Liver (tissue), 9 donors: ENCODE results near the gene CDHR2. TPM values are rescaled to one million over a fixed set of nuclear protein-coding genes. Genes with fewer than 3 reads are reported as not detected.

Experiments used
- DNase-seq: peaks from one replicate; pipeline ENCODE4 v3.0.0-alpha.2; 2017; ENCODE audit warnings: low spot score
- H3K27ac ChIP-seq, 2 donors: one replicate each; pipeline ENCODE4 v1.7.0; 2013; ENCODE audit warnings: inconsistent platforms in 2 of 2, low read length in 2 of 2, control low read depth in 1 of 2, low read depth in 1 of 2, mild to moderate bottlenecking in 1 of 2
- H3K27me3 ChIP-seq, 4 donors: one replicate each; pipeline versions ENCODE4 v1.6.1 to v1.7.0; 2013; ENCODE audit warnings: low read length in 3 of 4, inconsistent platforms in 1 of 4, mild to moderate bottlenecking in 1 of 4, moderate library complexity in 1 of 4; ENCODE audit not compliant: control insufficient read depth in 4 of 4, insufficient read depth in 4 of 4
- H3K36me3 ChIP-seq, 4 donors: one replicate each; pipeline versions ENCODE4 v1.6.1 to v1.7.0; 2013; ENCODE audit warnings: low read length in 3 of 4, mild to moderate bottlenecking in 3 of 4, low read depth in 1 of 4, moderate library complexity in 1 of 4; ENCODE audit not compliant: control insufficient read depth in 4 of 4, insufficient read depth in 3 of 4
- H3K4me1 ChIP-seq, 4 donors: one replicate each; pipeline versions ENCODE4 v1.6.1 to v1.7.0; 2013; ENCODE audit warnings: low read length in 3 of 4, mild to moderate bottlenecking in 3 of 4, moderate library complexity in 1 of 4; ENCODE audit not compliant: control insufficient read depth in 4 of 4, insufficient read depth in 4 of 4
- H3K4me3 ChIP-seq, 3 donors: one replicate each; pipeline versions ENCODE4 v1.6.1 to v1.7.0; 2013; ENCODE audit warnings: low read length in 3 of 3, control low read depth in 1 of 3, low read depth in 1 of 3, mild to moderate bottlenecking in 1 of 3
- H3K9ac ChIP-seq, 2 donors: one replicate each; pipeline ENCODE4 v1.7.0; 2013; ENCODE audit warnings: low read length in 2 of 2, mild to moderate bottlenecking in 2 of 2, moderate library complexity in 2 of 2, control low read depth in 1 of 2, low read depth in 1 of 2
- H3K9me3 ChIP-seq, 4 donors: one replicate each; pipeline versions ENCODE4 v1.6.1 to v1.7.0; 2013; ENCODE audit warnings: low read length in 3 of 4; ENCODE audit not compliant: control insufficient read depth in 4 of 4
- ATF3 ChIP-seq: IDR thresholded peaks from 2 replicates; pipeline ENCODE4 v1.6.1; 2016; ENCODE audit warnings: antibody characterized with exemption
- CTCF ChIP-seq: fragments of 150-350 bp; IDR thresholded peaks from 2 replicates; pipeline ENCODE4 v1.5.1; 2017; ENCODE audit warnings: improper control_type of control experiment, low read depth, low read length; ENCODE audit not compliant: missing input control
- EGR1 ChIP-seq, 2 donors: IDR thresholded peaks; 2 replicates each; pipeline ENCODE4 v1.6.1; 2016 to 2018; ENCODE audit warnings: antibody characterized with exemption in 2 of 2, low read depth in 2 of 2
- FOXA1 ChIP-seq: IDR thresholded peaks from 2 replicates; pipeline ENCODE4 v1.6.1; 2016; ENCODE audit warnings: antibody characterized with exemption
- FOXA2 ChIP-seq: IDR thresholded peaks from 2 replicates; pipeline ENCODE4 v1.6.1; 2016; ENCODE audit warnings: antibody characterized with exemption
- GABPA ChIP-seq, 2 donors: IDR thresholded peaks in 1 of 2; conservative IDR thresholded peaks in 1 of 2; 2 replicates each; pipeline ENCODE4 v1.6.1; 2016; ENCODE audit warnings: antibody characterized with exemption in 2 of 2, mild to moderate bottlenecking in 1 of 2, moderate library complexity in 1 of 2
- HNF4A ChIP-seq, 2 donors: conservative IDR thresholded peaks; 2 replicates each; pipeline ENCODE4 v1.6.1; 2016; ENCODE audit warnings: antibody characterized with exemption in 2 of 2, mild to moderate bottlenecking in 2 of 2
- HNF4G ChIP-seq: IDR thresholded peaks from 2 replicates; pipeline ENCODE4 v1.6.1; 2016; ENCODE audit warnings: antibody characterized with exemption
- JUND ChIP-seq, 2 donors: IDR thresholded peaks; 2 replicates each; pipeline ENCODE4 v1.6.1; 2016; ENCODE audit warnings: antibody characterized with exemption in 2 of 2
- MAX ChIP-seq: IDR thresholded peaks from 2 replicates; pipeline ENCODE4 v1.6.1; 2016; ENCODE audit warnings: antibody characterized with exemption
- NR2F2 ChIP-seq: IDR thresholded peaks from 2 replicates; pipeline ENCODE4 v1.6.1; 2016; ENCODE audit warnings: antibody characterized with exemption
- RAD21 ChIP-seq, 2 donors: IDR thresholded peaks; 2 replicates each; pipeline ENCODE4 v1.6.1; 2016; ENCODE audit warnings: antibody characterized with exemption in 2 of 2, mild to moderate bottlenecking in 2 of 2
- REST ChIP-seq: IDR thresholded peaks from 2 replicates; pipeline ENCODE4 v1.6.1; 2016; ENCODE audit warnings: antibody characterized with exemption, mild to moderate bottlenecking
- RXRA ChIP-seq, 2 donors: IDR thresholded peaks; 2 replicates each; pipeline ENCODE4 v1.6.1; 2017 to 2018; ENCODE audit warnings: antibody characterized with exemption in 2 of 2, mild to moderate bottlenecking in 1 of 2
- SP1 ChIP-seq: IDR thresholded peaks from 2 replicates; pipeline ENCODE4 v1.6.1; 2018; ENCODE audit warnings: antibody characterized with exemption, mild to moderate bottlenecking
- TAF1 ChIP-seq: conservative IDR thresholded peaks from 2 replicates; pipeline ENCODE4 v1.6.1; 2016; ENCODE audit warnings: antibody characterized with exemption, mild to moderate bottlenecking
- YY1 ChIP-seq: IDR thresholded peaks from 2 replicates; pipeline ENCODE4 v1.6.1; 2016; ENCODE audit warnings: antibody characterized with exemption, mild to moderate bottlenecking
- ZBTB33 ChIP-seq: IDR thresholded peaks from 2 replicates; pipeline ENCODE4 v1.6.1; 2016; ENCODE audit warnings: antibody characterized with exemption
- WGBS: extraction: QIAGEN DNeasy Blood & Tissue Kit; methylation state at CpG from one replicate; pipeline ENCODE4 v1.1.7; 2013; 5-methylcytosine and 5-hydroxymethylcytosine counted together
- polyA plus RNA-seq, 2 donors: library from polyadenylated mRNA; stranded (reverse) in 1 of 2; unstranded in 1 of 2; fragments of 200-250 nt in 1 of 2; fragments of >200 nt in 1 of 2; fragmentation: Nextera tagmentation in 1 of 2; extraction: Ambion mirVana in 1 of 2; gene quantifications; one replicate each; pipeline versions ENCODE4 v1.2.1 to v1.2.3, GENCODE V29; 2013 to 2015
- total RNA-seq, 2 donors: library from RNA; depleted of rRNA; stranded (reverse); fragments of >200 nt; gene quantifications; one replicate each; pipeline ENCODE4 v1.2.3, GENCODE V29; 2014
- donor health status: healthy.
- donor health status: healthy.
- donor health status: healthy.
- donor health status: healthy.
- donor health status: healthy.

Gene CDHR2
- total and polyA plus RNA-seq, 4 donors: 8.8 to 23.8 (median 16.6) TPM

GRCh38 chr5:176540956-176541337 lies 8.2 kb upstream of the CDHR2 start:
- H3K9ac ChIP-seq: no peak overlapping the region
- no peaks in the 10 kb centered on the region for H3K9me3 ChIP-seq
- H3K36me3 ChIP-seq: no peaks in the 10 kb centered on the region
- peaks cover 3 to 28% (median 16%) of the 10 kb centered on the region in 4 donors for H3K4me1 ChIP-seq
- no peak overlapping the region for H3K4me3 ChIP-seq
- TF ChIP-seq HNF4G: no peak
- no peak for TF ChIP-seq SP1
- TF ChIP-seq FOXA2: no peak
- DNase-seq: no peak
- no peak overlapping the region for H3K27ac ChIP-seq
- WGBS: 86% methylated on average over 8 of the region's 8 CpGs
- no peaks in the 10 kb centered on the region for H3K27me3 ChIP-seq

GRCh38 chr5:176541338-176542134 lies 7.6 kb upstream of the CDHR2 start:
- Histone ChIP-seq H3K27me3 (no peaks in the 10 kb centered on the region), H3K4me3 (no peak overlapping the region), H3K9ac (no peak overlapping the region), H3K27ac (peak overlapping the region; percentile 47 to 51), H3K4me1 (peaks cover 0 to 23% (median 11%) of the 10 kb centered on the region in 4 donors), H3K9me3 (no peaks in the 10 kb centered on the region), H3K36me3 (no peaks in the 10 kb centered on the region)
- WGBS: 71% methylated on average over 12 of the region's 12 CpGs
- DNase-seq: no peak
- TF ChIP-seq NR2F2 (no peak), JUND (IDR thresholded peaks at IDR 0.05) (no peak), EGR1 (IDR thresholded peaks at IDR 0.05; ENCODE audit: low read depth in 2 of 2) (no peak), SP1 (peak; percentile 7), GABPA (IDR thresholded peaks at IDR 0.05 in 1 of 2, conservative IDR thresholded peaks at IDR 0.05 in 1 of 2) (no peak), TAF1 (no peak), HNF4G (no peak)

GRCh38 chr5:176542135-176542595 lies 7.0 kb upstream of the CDHR2 start:
- peak overlapping the region; percentile 47 to 51 for H3K27ac ChIP-seq
- H3K9me3 ChIP-seq: no peaks in the 10 kb centered on the region
- peak overlapping the region in 1 of 3 donors; percentile 77 for H3K4me3 ChIP-seq
- no peaks in the 10 kb centered on the region for H3K36me3 ChIP-seq
- WGBS: 65% methylated on average over 16 of the region's 16 CpGs
- TF ChIP-seq ATF3 (no peak), REST (no peak), CTCF (no peak), HNF4A (conservative IDR thresholded peaks at IDR 0.05) (no peak), FOXA1 (no peak), FOXA2 (no peak), YY1 (no peak), RXRA (IDR thresholded peaks at IDR 0.05) (no peak), NR2F2 (no peak), EGR1 (IDR thresholded peaks at IDR 0.05; ENCODE audit: low read depth in 2 of 2) (no peak), HNF4G (no peak), SP1 (no peak), GABPA (IDR thresholded peaks at IDR 0.05 in 1 of 2, conservative IDR thresholded peaks at IDR 0.05 in 1 of 2) (no peak), ZBTB33 (no peak), MAX (no peak), RAD21 (IDR thresholded peaks at IDR 0.05) (no peak), JUND (IDR thresholded peaks at IDR 0.05) (no peak), TAF1 (no peak)
- DNase-seq: peak; percentile 63
- H3K4me1 ChIP-seq: peaks cover 0 to 23% (median 11%) of the 10 kb centered on the region in 4 donors
- H3K9ac ChIP-seq: no peak overlapping the region
- no peaks in the 10 kb centered on the region for H3K27me3 ChIP-seq
